Neural crest cell (in vitro differentiated cells): ENCODE data around the gene SAP25. TPM values are rescaled to one million over a fixed set of nuclear protein-coding genes. Genes with fewer than 3 reads are reported as not detected.

ENCODE experiments used
- DNase-seq: peaks from one replicate; pipeline ENCODE4 v3.0.0; 2021; ENCODE audit warnings: low read depth, mixed read lengths, low spot score
- H3K27ac Mint-ChIP-seq: one replicate; pipeline ENCODE4 v1.8.0; 2021; ENCODE audit warnings: mild to moderate bottlenecking, mixed read lengths; ENCODE audit not compliant: unreplicated experiment
- H3K27me3 Mint-ChIP-seq: 2 replicates; pipeline ENCODE4 v1.8.0; 2021; ENCODE audit warnings: low read depth, mild to moderate bottlenecking, mixed read lengths
- H3K36me3 Mint-ChIP-seq: 2 replicates; pipeline ENCODE4 v1.8.0; 2021; ENCODE audit warnings: low read depth, mild to moderate bottlenecking, mixed read lengths
- H3K4me1 Mint-ChIP-seq: 2 replicates; pipeline ENCODE4 v1.8.0; 2021; ENCODE audit warnings: mixed read lengths
- H3K4me3 Mint-ChIP-seq: one replicate; pipeline ENCODE4 v1.8.0; 2021; ENCODE audit warnings: mild to moderate bottlenecking, mixed read lengths
- H3K9me3 Mint-ChIP-seq: 2 replicates; pipeline ENCODE4 v1.8.0; 2021; ENCODE audit warnings: mixed read lengths
- total RNA-seq: library from RNA; stranded (reverse); gene quantifications from 2 replicates; pipeline ENCODE4 v1.2.1, GENCODE V29; 2021
- TF ChIP-seq, protein P1 (sequence below): fragments of 200-600 bp; sonication (generic); conservative IDR thresholded peaks from 2 replicates; pipeline ENCODE4 v1.5.0; 2021; ENCODE audit warnings: antibody characterized with exemption, mild to moderate bottlenecking

SAP25 gene
- total RNA-seq, 1 donor from 2014 or later = 3.4 TPM

DNA sequence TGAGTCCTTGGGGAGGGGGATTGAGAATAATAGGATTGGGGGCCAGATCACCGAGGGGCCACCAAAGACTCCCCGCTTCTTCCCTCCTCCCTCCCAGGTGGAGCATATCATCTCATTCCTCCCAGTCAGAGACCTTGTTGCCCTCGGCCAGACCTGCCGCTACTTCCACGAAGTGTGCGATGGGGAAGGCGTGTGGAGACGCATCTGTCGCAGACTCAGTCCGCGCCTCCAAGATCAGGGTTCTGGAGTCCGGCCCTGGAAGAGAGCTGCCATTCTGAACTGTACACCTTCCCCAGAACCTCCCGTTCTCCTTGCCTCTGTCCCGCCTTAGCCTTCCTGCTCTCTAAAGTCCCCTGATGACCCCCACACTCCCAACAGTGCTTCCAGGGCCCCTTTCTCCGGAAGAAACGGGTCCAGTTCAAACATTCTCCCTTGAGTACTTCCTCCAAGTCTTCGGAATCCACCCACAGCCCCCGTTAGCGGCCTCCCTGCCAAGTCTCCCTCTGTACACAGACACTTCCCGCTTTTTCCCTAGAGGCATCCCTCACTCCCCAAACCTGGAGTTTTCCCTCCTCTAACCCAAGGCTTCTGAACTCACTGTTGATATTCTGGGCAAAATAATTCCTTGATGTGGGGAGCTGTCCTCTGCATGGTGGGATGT is 16.5 kb upstream of the SAP25 start:
- no peak overlapping the region for H3K27ac Mint-ChIP-seq
- H3K4me3 Mint-ChIP-seq = peak overlapping the region; percentile 59
- H3K9me3 Mint-ChIP-seq = no peaks in the 10 kb centered on the region
- H3K27me3 Mint-ChIP-seq = no peaks in the 10 kb centered on the region
- TF ChIP-seq, protein P1, sequence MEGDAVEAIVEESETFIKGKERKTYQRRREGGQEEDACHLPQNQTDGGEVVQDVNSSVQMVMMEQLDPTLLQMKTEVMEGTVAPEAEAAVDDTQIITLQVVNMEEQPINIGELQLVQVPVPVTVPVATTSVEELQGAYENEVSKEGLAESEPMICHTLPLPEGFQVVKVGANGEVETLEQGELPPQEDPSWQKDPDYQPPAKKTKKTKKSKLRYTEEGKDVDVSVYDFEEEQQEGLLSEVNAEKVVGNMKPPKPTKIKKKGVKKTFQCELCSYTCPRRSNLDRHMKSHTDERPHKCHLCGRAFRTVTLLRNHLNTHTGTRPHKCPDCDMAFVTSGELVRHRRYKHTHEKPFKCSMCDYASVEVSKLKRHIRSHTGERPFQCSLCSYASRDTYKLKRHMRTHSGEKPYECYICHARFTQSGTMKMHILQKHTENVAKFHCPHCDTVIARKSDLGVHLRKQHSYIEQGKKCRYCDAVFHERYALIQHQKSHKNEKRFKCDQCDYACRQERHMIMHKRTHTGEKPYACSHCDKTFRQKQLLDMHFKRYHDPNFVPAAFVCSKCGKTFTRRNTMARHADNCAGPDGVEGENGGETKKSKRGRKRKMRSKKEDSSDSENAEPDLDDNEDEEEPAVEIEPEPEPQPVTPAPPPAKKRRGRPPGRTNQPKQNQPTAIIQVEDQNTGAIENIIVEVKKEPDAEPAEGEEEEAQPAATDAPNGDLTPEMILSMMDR = no peak
- H3K4me1 Mint-ChIP-seq = peaks cover 29% of the 10 kb centered on the region
- no peaks in the 10 kb centered on the region for H3K36me3 Mint-ChIP-seq
- DNase-seq = no peak

DNA sequence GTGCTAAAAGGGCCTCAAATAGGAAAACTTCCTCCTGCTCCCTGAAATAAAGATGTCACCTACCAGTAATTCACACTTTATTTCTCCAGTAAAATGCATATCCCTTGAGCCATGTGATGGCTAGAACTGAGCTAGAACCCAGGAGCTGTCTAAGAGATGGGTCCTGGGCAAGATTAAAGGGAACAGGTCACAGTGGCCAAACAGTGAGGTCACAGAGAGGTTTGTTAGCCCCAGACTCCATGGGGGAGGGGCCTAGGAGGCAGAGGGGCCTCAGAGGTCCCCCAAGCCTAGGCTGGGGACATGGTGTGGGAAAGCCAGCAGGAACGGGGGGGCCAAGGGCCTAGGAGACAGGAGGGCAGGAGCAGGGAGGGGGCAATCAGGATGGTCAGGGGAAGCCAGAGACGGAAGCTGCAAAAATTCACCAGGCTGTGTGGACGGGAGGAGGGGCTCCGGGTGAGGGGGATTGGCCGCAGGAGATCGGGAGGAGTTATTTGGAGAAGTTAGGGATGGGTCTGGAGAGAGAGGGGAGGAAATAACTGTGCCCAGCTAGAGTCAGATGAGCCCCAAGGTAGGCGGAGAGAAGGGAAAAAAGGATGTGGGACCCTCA is 15.7 kb upstream of the SAP25 start:
- DNase-seq = no peak
- H3K36me3 Mint-ChIP-seq = no peaks in the 10 kb centered on the region
- H3K27ac Mint-ChIP-seq = no peak overlapping the region
- TF ChIP-seq, protein P1 = no peak
- H3K4me3 Mint-ChIP-seq = peak overlapping the region; percentile 51
- H3K9me3 Mint-ChIP-seq = no peaks in the 10 kb centered on the region
- no peaks in the 10 kb centered on the region for H3K27me3 Mint-ChIP-seq
- H3K4me1 Mint-ChIP-seq = peaks cover 36% of the 10 kb centered on the region

GRCh38 chr7:100588438-100588837 is 14.7 kb upstream of the SAP25 start:
- Mint-ChIP-seq H3K4me3 (peak overlapping the region; percentile 83), H3K4me1 (peaks cover 46% of the 10 kb centered on the region), H3K9me3 (no peaks in the 10 kb centered on the region), H3K36me3 (no peaks in the 10 kb centered on the region), H3K27me3 (no peaks in the 10 kb centered on the region), H3K27ac (no peak overlapping the region)
- DNase-seq = no peak
- TF ChIP-seq, protein P1 = peak; percentile 36

DNA sequence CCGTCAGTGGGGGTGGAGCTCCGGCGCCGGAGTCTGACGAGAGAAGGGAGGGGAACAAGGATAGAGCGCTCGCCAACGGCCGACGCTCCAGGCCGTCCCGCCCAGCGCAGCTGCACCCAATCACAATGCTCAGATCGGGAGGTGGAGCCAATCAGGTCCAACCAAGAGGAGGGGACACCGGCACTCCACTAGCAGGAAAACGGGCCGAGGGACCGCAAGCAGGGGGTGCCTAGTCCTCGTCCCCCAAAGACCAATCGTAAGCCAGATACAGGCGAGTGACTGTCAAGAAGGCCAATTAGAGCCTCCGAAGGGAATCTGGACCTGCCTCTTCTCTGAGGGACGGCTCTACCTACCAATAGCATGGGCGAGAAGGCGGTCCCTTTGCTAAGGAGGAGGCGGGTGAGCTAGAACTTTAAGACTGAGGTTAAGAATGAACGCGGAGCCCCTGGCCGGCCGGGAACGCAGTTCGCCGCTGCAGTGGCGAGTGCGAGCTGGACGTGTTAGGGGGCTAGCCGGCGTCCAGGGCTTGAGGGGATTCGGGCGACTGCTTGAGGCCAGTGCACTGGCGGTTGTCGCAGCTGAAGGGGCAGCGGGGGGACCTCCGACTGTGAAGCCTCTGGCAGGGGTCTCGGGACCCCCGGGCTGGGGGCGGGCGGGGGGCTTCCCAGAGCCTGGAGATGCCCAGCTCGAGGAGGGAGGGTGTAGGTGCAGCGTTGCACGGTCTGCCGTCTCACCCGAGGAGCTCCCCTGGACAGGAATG is 12.7 kb upstream of the SAP25 start, which contains the start of gene FBXO24:
Gene FBXO24, plus strand, starts transcription at position 63 of the 760 bp plus-strand sequence. Its CDS starts 298 bp downstream, at position 361.
- Mint-ChIP-seq H3K36me3 (no peaks in the 10 kb centered on the region), H3K4me3 (peak within 1 kb of the TSS; percentile 96), H3K9me3 (no peaks in the 10 kb centered on the region), H3K27ac (peak within 1 kb of the TSS; percentile 94), H3K27me3 (no peaks in the 10 kb centered on the region), H3K4me1 (peaks cover 49% of the 10 kb centered on the region)
- TF ChIP-seq, protein P1 = no peak
- peak; percentile 98 for DNase-seq

- Mint-ChIP-seq H3K36me3 (no peaks in the 10 kb centered on the region), H3K4me3 (peak within 1 kb of the TSS; percentile 96), H3K27ac (peak within 1 kb of the TSS; percentile 94), H3K27me3 (no peaks in the 10 kb centered on the region), H3K9me3 (no peaks in the 10 kb centered on the region), H3K4me1 (peaks cover 49% of the 10 kb centered on the region)
- TF ChIP-seq, protein P1 = peak; percentile 6
- DNase-seq = no peak
Measured at GRCh38 chr7:100585511-100586265, 12.0 kb upstream of the SAP25 start, which contains the start of gene LRCH4. LRCH4 (minus strand) TSS chr7:100586129; CDS start chr7:100586100, 29 bp downstream.
